ENCODE data around the gene RGS14.

DNA sequence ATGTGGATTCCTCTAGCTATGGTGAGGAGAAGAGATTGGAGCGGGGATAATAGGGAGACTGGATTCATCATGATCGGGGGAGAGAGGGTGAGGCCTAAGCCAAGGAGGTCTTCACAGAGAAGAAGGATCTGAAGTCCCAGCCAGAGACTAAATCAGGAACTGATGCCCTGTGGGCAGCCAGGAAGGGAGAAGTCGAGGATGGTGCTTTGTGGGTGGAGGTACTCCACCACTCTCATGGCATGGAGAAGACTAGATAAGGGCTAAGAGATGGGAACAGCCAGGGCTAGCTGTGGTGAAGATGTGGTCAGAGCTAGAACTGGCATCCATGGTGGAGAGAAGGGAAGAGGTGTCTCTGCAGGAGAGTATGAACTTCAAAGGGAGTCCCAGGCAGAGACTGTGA is 3.0 kb upstream of the RGS14 start:
- TF ChIP-seq, protein P1, sequence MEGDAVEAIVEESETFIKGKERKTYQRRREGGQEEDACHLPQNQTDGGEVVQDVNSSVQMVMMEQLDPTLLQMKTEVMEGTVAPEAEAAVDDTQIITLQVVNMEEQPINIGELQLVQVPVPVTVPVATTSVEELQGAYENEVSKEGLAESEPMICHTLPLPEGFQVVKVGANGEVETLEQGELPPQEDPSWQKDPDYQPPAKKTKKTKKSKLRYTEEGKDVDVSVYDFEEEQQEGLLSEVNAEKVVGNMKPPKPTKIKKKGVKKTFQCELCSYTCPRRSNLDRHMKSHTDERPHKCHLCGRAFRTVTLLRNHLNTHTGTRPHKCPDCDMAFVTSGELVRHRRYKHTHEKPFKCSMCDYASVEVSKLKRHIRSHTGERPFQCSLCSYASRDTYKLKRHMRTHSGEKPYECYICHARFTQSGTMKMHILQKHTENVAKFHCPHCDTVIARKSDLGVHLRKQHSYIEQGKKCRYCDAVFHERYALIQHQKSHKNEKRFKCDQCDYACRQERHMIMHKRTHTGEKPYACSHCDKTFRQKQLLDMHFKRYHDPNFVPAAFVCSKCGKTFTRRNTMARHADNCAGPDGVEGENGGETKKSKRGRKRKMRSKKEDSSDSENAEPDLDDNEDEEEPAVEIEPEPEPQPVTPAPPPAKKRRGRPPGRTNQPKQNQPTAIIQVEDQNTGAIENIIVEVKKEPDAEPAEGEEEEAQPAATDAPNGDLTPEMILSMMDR (optimal IDR thresholded peaks at IDR 0.05 in 1 of 3, IDR thresholded peaks at IDR 0.05 in 1 of 3, conservative IDR thresholded peaks at IDR 0.05 in 1 of 3; ENCODE audit: extremely low read depth in 1 of 3, insufficient read depth in 2 of 3, low read length in 3 of 3), result no peak
- no peak for TF ChIP-seq EZH2 (IDR thresholded peaks at IDR 0.05; ENCODE audit: low read length)
